GM23338 (cell line): Measurements from ENCODE around the gene PANK4. TPM values are rescaled to one million over a fixed set of nuclear protein-coding genes. Genes with fewer than 3 reads are reported as not detected.

Experiments used
- ATAC-seq: fragments of 200-7000 bp; cut with Tn5 transposase; 3 replicates; pipeline ENCODE4 v1.9.1; 2020
- DNase-seq: peaks from one replicate; pipeline ENCODE4 v3.0.0-alpha.2; 2015; ENCODE audit warnings: low spot score
- H2AFZ ChIP-seq: fragments of 200-600 bp; sonication (generic); 2 replicates; pipeline ENCODE4 v1.8.0; 2016; ENCODE audit warnings: antibody characterized with exemption, mild to moderate bottlenecking, moderate library complexity
- H3F3A ChIP-seq: fragments of 200-600 bp; sonication (generic); replicated peaks from 2 replicates; pipeline ENCODE4 v1.8.0; 2017; ENCODE audit warnings: antibody characterized with exemption, mixed run types, low read depth
- H3K27ac ChIP-seq: fragments of 200-600 bp; sonication (generic); 2 replicates; pipeline ENCODE4 v1.6.1; 2016; ENCODE audit warnings: low read depth
- H3K27me3 ChIP-seq: fragments of 200-600 bp; sonication (generic); 2 replicates; pipeline ENCODE4 v1.8.0; 2016; ENCODE audit warnings: mild to moderate bottlenecking, mixed run types, moderate library complexity; ENCODE audit not compliant: insufficient read depth
- H3K36me3 ChIP-seq: fragments of 200-600 bp; sonication (generic); 2 replicates; pipeline ENCODE4 v1.8.0; 2016; ENCODE audit warnings: mild to moderate bottlenecking; ENCODE audit not compliant: insufficient read depth
- H3K4me1 ChIP-seq: fragments of 200-600 bp; sonication (generic); 2 replicates; pipeline ENCODE4 v1.8.0; 2016; ENCODE audit warnings: mild to moderate bottlenecking, moderate library complexity; ENCODE audit not compliant: insufficient read depth
- H3K4me2 ChIP-seq: fragments of 200-600 bp; sonication (generic); 2 replicates; pipeline ENCODE4 v1.7.1; 2017; ENCODE audit warnings: mixed run types
- H3K4me3 ChIP-seq: fragments of 200-600 bp; sonication (generic); 2 replicates; pipeline ENCODE4 v1.6.1; 2016; ENCODE audit warnings: mixed run types
- H3K79me2 ChIP-seq: fragments of 200-600 bp; sonication (generic); replicated peaks from 2 replicates; pipeline ENCODE4 v1.8.0; 2017; ENCODE audit warnings: mild to moderate bottlenecking; ENCODE audit not compliant: insufficient read depth
- H3K9me2 ChIP-seq: fragments of 200-600 bp; sonication (generic); 2 replicates; pipeline ENCODE4 v1.8.0; 2017; ENCODE audit not compliant: insufficient read depth
- H4K20me1 ChIP-seq: fragments of 200-600 bp; sonication (generic); replicated peaks from 2 replicates; pipeline ENCODE4 v1.8.0; 2017; ENCODE audit warnings: mild to moderate bottlenecking; ENCODE audit not compliant: insufficient read depth
- H3K27ac Mint-ChIP-seq: 2 replicates; pipeline ENCODE4 v1.8.0; 2020; ENCODE audit warnings: inconsistent platforms, mild to moderate bottlenecking, moderate library complexity, mixed read lengths
- H3K27me3 Mint-ChIP-seq: 3 replicates; pipeline ENCODE4 v1.8.0; 2022; ENCODE audit warnings: low read depth, mild to moderate bottlenecking, moderate library complexity, mixed read lengths, inconsistent platforms; ENCODE audit not compliant: insufficient read depth, poor library complexity
- H3K36me3 Mint-ChIP-seq: 3 replicates; pipeline ENCODE4 v1.8.0; 2021; ENCODE audit warnings: low read depth, mild to moderate bottlenecking, inconsistent platforms, moderate library complexity, mixed read lengths
- H3K4me1 Mint-ChIP-seq: 3 replicates; pipeline ENCODE4 v1.8.0; 2020; ENCODE audit warnings: mild to moderate bottlenecking, inconsistent platforms, mixed read lengths
- H3K4me3 Mint-ChIP-seq: 3 replicates; pipeline ENCODE4 v1.8.0; 2021; ENCODE audit warnings: moderate library complexity, mild to moderate bottlenecking, inconsistent platforms, mixed read lengths
- H3K9me3 Mint-ChIP-seq: 3 replicates; pipeline ENCODE4 v1.8.0; 2020; ENCODE audit warnings: moderate library complexity, mild to moderate bottlenecking, inconsistent platforms, mixed read lengths
- CREB1 ChIP-seq: fragments of 250-450 bp; sonication (Bioruptor Pico); IDR thresholded peaks from 2 replicates; pipeline ENCODE4 v1.5.0; 2020; ENCODE audit warnings: low read depth, mild to moderate bottlenecking, moderate library complexity
- JUNB ChIP-seq: IDR thresholded peaks from one replicate; pipeline ENCODE4 v1.6.1; 2016; ENCODE audit warnings: antibody characterized with exemption; ENCODE audit not compliant: unreplicated experiment
- NANOG ChIP-seq: IDR thresholded peaks from 2 replicates; pipeline ENCODE4 v1.6.1; 2016; ENCODE audit warnings: antibody characterized with exemption, borderline replicate concordance
- polyA plus RNA-seq: library from polyadenylated mRNA; unstranded; fragments of >200 nt; fragmentation: Nextera tagmentation; extraction: Ambion mirVana; gene quantifications from 2 replicates; pipeline ENCODE4 v1.2.1, GENCODE V29; 2016
- total RNA-seq: library from RNA; depleted of rRNA; stranded (reverse); fragments of >200 nt; shearing (Covaris generic); gene quantifications from 2 replicates; pipeline ENCODE4 v1.2.3, GENCODE V29; 2014
- TF ChIP-seq, protein P1 (sequence below): fragments of 250-450 bp; sonication (Bioruptor Pico); IDR thresholded peaks from 2 replicates; pipeline ENCODE4 v1.5.0; 2020; ENCODE audit warnings: mild to moderate bottlenecking, moderate library complexity
- TF ChIP-seq, protein P2 (sequence below): IDR thresholded peaks from 2 replicates; pipeline ENCODE4 v1.6.1; 2016; ENCODE audit warnings: antibody characterized with exemption
- TF ChIP-seq, protein P3 (sequence below): IDR thresholded peaks from one replicate; pipeline ENCODE4 v1.6.1; 2018; ENCODE audit warnings: antibody characterized with exemption; ENCODE audit not compliant: unreplicated experiment

PANK4 gene
- total and polyA plus RNA-seq, 2 experiments from 2014 or later: 25.8 to 43.7 TPM

DNA sequence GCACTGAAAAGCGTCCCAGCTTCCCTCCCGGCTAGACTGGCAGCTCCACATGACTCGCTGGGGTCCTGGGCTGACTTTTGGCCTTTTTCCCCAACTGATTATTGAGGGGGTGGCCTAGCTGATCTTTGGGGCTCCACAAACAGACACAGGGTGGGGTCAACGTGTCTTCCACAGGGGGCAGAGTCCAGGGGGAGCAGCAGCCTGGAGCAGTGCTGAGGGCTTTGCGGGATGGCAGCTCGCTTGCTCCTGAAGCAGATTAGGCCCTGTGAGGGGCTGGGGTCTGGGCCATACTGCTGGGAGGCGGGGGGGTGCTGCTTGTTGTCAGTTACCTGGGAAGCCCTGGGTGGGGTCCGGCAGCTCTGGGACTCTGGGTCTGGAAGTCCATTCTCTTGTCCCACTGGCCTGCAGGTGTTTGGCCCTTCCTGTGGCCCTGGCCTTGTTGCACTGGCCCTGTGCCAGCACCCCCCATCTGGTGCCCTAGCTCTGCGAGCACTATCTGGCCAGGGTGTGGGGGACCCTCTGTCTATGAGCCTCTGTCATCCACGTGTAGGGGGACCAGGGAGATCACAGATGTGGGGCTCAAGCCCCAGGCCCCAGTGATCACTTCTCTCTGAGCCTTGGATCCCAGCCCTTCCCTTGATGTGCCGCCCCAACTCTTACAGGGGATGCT, 16.0 kb upstream of the PANK4 start (continued):
- TF ChIP-seq, protein P1, sequence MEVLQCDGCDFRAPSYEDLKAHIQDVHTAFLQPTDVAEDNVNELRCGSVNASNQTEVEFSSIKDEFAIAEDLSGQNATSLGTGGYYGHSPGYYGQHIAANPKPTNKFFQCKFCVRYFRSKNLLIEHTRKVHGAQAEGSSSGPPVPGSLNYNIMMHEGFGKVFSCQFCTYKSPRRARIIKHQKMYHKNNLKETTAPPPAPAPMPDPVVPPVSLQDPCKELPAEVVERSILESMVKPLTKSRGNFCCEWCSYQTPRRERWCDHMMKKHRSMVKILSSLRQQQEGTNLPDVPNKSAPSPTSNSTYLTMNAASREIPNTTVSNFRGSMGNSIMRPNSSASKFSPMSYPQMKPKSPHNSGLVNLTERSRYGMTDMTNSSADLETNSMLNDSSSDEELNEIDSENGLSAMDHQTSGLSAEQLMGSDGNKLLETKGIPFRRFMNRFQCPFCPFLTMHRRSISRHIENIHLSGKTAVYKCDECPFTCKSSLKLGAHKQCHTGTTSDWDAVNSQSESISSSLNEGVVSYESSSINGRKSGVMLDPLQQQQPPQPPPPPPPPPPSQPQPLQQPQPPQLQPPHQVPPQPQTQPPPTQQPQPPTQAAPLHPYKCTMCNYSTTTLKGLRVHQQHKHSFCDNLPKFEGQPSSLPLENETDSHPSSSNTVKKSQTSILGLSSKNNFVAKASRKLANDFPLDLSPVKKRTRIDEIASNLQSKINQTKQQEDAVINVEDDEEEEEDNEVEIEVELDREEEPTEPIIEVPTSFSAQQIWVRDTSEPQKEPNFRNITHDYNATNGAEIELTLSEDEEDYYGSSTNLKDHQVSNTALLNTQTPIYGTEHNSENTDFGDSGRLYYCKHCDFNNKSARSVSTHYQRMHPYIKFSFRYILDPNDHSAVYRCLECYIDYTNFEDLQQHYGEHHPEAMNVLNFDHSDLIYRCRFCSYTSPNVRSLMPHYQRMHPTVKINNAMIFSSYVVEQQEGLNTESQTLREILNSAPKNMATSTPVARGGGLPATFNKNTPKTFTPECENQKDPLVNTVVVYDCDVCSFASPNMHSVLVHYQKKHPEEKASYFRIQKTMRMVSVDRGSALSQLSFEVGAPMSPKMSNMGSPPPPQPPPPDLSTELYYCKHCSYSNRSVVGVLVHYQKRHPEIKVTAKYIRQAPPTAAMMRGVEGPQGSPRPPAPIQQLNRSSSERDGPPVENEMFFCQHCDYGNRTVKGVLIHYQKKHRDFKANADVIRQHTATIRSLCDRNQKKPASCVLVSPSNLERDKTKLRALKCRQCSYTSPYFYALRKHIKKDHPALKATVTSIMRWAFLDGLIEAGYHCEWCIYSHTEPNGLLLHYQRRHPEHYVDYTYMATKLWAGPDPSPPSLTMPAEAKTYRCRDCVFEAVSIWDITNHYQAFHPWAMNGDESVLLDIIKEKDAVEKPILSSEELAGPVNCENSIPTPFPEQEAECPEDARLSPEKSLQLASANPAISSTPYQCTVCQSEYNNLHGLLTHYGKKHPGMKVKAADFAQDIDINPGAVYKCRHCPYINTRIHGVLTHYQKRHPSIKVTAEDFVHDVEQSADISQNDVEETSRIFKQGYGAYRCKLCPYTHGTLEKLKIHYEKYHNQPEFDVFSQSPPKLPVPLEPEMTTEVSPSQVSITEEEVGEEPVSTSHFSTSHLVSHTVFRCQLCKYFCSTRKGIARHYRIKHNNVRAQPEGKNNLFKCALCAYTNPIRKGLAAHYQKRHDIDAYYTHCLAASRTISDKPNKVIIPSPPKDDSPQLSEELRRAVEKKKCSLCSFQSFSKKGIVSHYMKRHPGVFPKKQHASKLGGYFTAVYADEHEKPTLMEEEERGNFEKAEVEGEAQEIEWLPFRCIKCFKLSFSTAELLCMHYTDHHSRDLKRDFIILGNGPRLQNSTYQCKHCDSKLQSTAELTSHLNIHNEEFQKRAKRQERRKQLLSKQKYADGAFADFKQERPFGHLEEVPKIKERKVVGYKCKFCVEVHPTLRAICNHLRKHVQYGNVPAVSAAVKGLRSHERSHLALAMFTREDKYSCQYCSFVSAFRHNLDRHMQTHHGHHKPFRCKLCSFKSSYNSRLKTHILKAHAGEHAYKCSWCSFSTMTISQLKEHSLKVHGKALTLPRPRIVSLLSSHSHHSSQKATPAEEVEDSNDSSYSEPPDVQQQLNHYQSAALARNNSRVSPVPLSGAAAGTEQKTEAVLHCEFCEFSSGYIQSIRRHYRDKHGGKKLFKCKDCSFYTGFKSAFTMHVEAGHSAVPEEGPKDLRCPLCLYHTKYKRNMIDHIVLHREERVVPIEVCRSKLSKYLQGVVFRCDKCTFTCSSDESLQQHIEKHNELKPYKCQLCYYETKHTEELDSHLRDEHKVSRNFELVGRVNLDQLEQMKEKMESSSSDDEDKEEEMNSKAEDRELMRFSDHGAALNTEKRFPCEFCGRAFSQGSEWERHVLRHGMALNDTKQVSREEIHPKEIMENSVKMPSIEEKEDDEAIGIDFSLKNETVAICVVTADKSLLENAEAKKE (CRISPR knock-in tag): no peak
- TF ChIP-seq, protein P2, sequence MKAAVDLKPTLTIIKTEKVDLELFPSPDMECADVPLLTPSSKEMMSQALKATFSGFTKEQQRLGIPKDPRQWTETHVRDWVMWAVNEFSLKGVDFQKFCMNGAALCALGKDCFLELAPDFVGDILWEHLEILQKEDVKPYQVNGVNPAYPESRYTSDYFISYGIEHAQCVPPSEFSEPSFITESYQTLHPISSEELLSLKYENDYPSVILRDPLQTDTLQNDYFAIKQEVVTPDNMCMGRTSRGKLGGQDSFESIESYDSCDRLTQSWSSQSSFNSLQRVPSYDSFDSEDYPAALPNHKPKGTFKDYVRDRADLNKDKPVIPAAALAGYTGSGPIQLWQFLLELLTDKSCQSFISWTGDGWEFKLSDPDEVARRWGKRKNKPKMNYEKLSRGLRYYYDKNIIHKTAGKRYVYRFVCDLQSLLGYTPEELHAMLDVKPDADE: no peak
- TF ChIP-seq JUNB: no peak

DNA sequence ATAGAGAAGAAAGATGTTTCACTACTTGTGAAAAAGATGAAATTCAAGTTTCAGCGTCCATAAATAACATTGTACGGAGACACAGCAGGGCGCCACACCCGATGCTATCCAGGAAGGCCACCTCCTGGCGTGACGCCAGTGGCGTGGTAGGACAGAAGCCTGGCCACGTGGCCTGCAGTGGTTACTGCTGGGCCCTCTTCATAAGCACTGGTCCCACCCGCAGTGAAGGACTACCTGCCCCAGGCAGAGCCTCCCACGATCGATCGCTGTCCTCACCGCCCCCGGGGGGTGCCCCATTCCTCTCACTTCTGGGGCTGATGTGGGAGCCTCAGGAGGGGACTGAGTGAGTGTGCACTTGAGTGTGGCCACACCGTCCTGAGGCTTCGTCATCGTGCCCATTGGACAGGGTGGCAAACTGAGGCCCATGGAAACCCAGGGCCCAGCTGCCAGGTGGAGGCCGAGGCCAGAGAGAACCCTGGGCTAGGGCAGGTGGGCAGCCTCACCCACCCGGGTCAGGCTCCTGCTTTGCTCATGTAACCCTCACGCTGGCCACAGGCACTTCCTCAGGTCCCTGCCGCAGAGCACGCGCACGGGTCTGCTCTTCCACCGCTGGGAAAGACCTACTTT, 15.3 kb upstream of the PANK4 start:
- H4K20me1 ChIP-seq: no peaks in the 10 kb centered on the region
- peaks cover 26% of the 10 kb centered on the region for H3K27me3 Mint-ChIP-seq
- H3K4me1 Mint-ChIP-seq: peaks cover 4% of the 10 kb centered on the region; the same call in 1 of the 3 replicates
- H3K79me2 ChIP-seq: no peaks in the 10 kb centered on the region
- no peaks in the 10 kb centered on the region for H3K9me2 ChIP-seq
- no peaks in the 10 kb centered on the region for H3K36me3 ChIP-seq
- no peak overlapping the region for H2AFZ ChIP-seq
- H3K27ac ChIP-seq: no peak overlapping the region
- H3K27me3 ChIP-seq: peaks cover 12% of the 10 kb centered on the region; the same call in 1 of the 2 replicates
- H3K27ac Mint-ChIP-seq: no peak overlapping the region
- no peak overlapping the region for H3K4me3 ChIP-seq
- 0 out of 3 replicates have a peak overlapping the region, but pooled peaks have one; percentile 17 for H3K4me3 Mint-ChIP-seq
- no peak for DNase-seq
- ATAC-seq: no peak
- H3K36me3 Mint-ChIP-seq: no peaks in the 10 kb centered on the region
- H3K4me2 ChIP-seq: no peak overlapping the region
- 0 out of 2 replicates have a peak, but pooled peaks cover 3% of the 10 kb centered on the region for H3F3A ChIP-seq
- H3K4me1 ChIP-seq: peaks cover 9% of the 10 kb centered on the region; the same call in 1 of the 2 replicates
- no peaks in the 10 kb centered on the region for H3K9me3 Mint-ChIP-seq
- TF ChIP-seq CREB1 (CRISPR knock-in tag) (no peak), NANOG (no peak)
- TF ChIP-seq, protein P3, sequence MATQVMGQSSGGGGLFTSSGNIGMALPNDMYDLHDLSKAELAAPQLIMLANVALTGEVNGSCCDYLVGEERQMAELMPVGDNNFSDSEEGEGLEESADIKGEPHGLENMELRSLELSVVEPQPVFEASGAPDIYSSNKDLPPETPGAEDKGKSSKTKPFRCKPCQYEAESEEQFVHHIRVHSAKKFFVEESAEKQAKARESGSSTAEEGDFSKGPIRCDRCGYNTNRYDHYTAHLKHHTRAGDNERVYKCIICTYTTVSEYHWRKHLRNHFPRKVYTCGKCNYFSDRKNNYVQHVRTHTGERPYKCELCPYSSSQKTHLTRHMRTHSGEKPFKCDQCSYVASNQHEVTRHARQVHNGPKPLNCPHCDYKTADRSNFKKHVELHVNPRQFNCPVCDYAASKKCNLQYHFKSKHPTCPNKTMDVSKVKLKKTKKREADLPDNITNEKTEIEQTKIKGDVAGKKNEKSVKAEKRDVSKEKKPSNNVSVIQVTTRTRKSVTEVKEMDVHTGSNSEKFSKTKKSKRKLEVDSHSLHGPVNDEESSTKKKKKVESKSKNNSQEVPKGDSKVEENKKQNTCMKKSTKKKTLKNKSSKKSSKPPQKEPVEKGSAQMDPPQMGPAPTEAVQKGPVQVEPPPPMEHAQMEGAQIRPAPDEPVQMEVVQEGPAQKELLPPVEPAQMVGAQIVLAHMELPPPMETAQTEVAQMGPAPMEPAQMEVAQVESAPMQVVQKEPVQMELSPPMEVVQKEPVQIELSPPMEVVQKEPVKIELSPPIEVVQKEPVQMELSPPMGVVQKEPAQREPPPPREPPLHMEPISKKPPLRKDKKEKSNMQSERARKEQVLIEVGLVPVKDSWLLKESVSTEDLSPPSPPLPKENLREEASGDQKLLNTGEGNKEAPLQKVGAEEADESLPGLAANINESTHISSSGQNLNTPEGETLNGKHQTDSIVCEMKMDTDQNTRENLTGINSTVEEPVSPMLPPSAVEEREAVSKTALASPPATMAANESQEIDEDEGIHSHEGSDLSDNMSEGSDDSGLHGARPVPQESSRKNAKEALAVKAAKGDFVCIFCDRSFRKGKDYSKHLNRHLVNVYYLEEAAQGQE: no peak
